GM12801 (cell line): ENCODE results near the gene SPACA4.

Experiments used
- TF ChIP-seq, protein P1 (sequence below): IDR thresholded peaks from one replicate; pipeline ENCODE4 v1.5.1; 2011; ENCODE audit warnings: control low read depth; ENCODE audit not compliant: insufficient read length; ENCODE audit errors: extremely low read depth

Gene SPACA4

DNA sequence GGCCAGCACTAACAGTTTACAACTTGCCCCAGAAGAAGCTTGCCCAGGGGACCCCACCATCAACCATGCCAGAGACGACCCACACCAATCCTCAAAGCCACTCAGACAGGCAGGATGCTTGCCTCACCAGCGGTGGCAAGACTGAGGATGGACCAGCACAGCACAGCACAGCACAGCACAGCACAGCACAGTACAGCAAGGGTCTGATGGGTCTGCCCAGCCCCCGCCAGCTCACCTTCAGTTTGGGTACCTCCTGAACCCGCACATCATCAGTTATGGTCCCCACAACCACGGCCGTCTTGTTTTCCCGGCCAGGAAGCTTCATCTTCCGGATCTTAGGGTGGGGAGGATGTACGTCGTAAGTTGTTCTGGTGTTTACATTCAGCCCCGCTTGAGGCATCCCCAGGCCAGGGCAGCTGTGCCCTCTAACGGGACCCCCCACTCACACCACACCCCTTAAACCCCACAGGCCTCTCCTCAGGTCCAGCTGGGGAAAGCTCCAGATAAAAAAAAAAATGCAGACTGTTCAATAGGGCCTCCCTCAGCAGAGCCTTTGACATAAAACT lies 10.0 kb downstream of the SPACA4 start:
- TF ChIP-seq, protein P1, sequence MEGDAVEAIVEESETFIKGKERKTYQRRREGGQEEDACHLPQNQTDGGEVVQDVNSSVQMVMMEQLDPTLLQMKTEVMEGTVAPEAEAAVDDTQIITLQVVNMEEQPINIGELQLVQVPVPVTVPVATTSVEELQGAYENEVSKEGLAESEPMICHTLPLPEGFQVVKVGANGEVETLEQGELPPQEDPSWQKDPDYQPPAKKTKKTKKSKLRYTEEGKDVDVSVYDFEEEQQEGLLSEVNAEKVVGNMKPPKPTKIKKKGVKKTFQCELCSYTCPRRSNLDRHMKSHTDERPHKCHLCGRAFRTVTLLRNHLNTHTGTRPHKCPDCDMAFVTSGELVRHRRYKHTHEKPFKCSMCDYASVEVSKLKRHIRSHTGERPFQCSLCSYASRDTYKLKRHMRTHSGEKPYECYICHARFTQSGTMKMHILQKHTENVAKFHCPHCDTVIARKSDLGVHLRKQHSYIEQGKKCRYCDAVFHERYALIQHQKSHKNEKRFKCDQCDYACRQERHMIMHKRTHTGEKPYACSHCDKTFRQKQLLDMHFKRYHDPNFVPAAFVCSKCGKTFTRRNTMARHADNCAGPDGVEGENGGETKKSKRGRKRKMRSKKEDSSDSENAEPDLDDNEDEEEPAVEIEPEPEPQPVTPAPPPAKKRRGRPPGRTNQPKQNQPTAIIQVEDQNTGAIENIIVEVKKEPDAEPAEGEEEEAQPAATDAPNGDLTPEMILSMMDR: no peak

DNA sequence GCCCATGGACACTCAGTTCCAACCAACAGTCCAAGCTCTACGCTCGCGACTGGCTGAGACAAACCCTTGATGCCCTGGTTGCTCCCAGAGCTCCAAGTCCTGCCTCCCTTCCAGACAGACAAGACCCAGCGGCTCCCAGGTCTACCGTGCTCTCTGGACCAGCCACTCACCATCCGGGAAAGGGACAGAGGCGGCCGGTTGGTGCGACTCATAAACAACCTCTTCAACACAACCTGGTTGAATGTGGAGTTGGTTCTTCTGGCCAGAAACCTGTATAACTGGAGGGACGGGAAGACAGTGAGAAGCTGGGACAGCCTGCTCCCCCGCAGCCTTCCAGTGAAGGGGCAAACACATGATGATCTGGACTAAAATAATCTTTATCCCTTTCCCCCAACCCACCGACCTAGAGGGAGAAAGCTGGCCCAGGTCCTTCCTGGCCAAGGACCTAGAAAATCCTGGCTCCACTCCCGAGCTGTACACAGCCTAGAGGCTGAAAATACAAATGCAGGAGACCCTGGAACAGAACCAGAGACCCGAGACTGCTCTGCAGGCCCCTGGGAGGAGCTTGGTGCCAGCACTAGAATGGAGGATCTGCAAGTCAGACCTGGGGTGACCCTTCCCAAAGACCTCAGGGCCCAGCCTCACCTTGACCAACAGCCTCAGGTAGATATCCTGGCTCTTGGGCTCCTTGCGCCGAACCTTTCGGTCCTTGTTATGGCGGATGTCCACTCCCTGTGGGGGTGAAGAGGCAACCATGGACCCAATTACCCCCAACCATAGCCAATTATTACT lies 10.8 kb downstream of the SPACA4 start:
- TF ChIP-seq, protein P1: no peak

GRCh38 chr19:48618278-48618915 lies 11.9 kb downstream of the SPACA4 start:
- TF ChIP-seq, protein P1: no peak

DNA sequence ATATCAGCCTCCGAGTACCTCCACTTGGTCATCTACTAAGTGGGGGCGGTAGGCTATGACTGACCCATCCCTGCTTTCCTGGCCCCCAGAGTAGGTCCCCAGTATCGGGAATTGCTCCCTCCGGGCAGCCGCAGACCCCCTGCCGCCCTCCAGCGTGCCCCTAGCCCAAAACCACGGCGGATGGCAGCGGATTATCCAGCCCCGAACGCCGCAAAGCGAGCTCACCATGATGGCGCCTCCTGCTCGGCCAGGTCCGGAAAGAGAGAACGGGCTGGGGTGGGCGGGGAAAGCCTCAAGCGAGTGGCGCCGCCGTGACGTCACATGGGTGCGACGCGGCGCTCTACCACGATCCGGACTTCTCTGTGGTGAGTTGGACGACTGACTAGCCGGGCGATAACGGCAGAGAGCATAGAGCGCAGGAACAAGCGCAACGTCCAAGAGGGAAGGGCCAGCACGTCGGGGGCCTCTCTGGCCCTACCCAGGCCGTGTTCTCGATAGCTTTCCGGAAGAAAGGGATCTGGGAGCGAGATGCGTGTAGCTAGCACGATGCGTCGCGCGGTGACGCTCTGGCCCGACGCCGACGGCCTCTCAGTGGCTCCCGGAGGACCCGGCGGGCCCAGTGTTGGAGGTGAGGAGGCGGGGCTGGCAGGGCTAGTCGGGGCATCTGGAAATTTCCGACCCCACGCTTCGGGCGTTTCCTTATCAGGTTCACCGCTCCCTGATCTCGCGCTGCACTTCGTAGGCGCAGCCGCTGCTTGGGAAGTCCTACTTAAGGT lies 12.6 kb downstream of the SPACA4 start, which contains the start of the genes RPL18 and SPHK2:
Gene RPL18, minus strand, starts transcription at position 263 of the 776 bp plus-strand sequence. Its CDS starts 35 bp downstream, at position 228.
Gene SPHK2, plus strand, starts transcription at position 591 of the 776 bp plus-strand sequence. CDS start 1,009 bp downstream, outside the sequence.
- TF ChIP-seq, protein P1: no peak

GRCh38 chr19:48619692-48620585 lies 13.4 kb downstream of the SPACA4 start:
- TF ChIP-seq, protein P1: no peak

GRCh38 chr19:48623556-48624066 lies 17.1 kb downstream of the SPACA4 start:
- TF ChIP-seq, protein P1: no peak
